GM18526 (cell line): ENCODE measurements around the gene ARR3.
A peak's percentile ranks its signal among the peaks of the same experiment; 100 is the strongest.

ENCODE experiments used
- POLR2A ChIP-seq: IDR thresholded peaks from 3 replicates; pipeline ENCODE4 v1.6.1; 2011; ENCODE audit not compliant: insufficient read length; ENCODE audit errors: extremely low read depth

ARR3 gene

DNA sequence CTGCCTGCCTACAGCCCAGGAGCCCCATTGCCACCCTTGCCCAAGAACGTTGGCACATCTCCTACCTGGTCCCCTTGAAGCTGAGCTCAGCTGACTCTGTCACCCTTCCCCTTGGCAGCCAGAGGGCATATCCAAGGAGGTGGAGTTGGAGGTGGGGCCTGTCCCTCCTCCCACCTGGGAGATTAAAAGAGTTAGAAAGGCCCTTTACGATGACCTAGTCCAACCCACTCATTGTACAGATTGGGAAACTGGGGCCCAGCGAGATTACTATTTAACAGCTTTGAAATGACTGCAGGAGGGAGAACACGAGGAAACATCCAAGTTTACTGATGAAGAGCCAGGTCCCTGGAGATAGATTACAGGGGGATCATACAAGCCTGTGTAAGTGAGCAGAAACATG, 8.0 kb upstream of the ARR3 start, which contains the start of gene P2RY4:
TSS of gene P2RY4 (minus strand) at position 101 of the 400 bp plus-strand sequence. CDS start 580 bp downstream, outside the sequence.
- no peak for TF ChIP-seq POLR2A

DNA sequence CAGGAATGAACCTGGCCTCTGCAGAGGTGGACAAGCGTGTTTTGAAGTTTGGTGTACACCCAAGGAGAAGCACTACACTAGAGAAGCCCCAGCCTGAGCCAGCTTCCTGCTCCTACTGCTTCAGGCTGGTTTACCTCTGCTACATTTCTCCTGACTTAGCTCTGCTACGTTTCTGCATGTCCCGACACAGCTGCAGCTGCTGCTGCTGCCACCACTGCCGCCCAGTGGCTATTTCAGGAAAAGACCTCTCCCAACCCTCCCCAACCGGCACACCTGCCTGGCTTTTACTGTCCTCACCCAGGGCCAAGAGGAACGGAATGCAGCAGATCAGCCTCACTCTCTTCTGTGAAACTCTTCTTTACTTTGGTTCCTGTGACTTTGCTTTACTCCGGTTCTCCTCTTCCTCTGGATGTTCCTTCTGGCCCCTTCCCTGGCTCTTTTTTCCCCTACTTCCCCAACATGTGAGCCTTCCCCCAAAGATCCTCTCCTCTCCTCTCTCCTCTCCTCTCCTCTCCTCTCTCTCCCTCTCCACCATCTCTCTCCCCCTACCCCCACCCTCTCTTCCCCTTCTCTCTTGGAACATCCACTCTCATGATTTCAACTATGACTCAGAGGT, 5.1 kb upstream of the ARR3 start:
- no peak for TF ChIP-seq POLR2A

DNA sequence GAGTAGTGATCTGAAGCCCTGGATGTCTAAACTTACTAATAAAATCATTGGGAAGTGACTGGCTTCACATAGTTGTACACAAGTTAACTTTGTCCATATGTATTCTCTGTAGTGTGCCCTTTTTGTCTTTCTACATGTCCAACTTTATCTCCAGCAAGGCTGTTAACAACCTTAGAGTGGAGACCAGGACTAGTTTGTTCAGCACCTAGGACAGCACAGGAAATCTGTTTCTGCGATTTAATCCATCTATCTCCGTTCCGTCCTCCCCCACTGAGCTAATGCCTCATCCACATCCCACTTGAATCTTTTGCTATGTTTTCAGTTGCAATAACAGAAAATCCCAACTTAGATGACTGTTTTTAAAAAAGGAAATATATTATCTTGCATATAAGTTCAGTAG, 3.4 kb upstream of the ARR3 start:
- TF ChIP-seq POLR2A, result no peak

DNA sequence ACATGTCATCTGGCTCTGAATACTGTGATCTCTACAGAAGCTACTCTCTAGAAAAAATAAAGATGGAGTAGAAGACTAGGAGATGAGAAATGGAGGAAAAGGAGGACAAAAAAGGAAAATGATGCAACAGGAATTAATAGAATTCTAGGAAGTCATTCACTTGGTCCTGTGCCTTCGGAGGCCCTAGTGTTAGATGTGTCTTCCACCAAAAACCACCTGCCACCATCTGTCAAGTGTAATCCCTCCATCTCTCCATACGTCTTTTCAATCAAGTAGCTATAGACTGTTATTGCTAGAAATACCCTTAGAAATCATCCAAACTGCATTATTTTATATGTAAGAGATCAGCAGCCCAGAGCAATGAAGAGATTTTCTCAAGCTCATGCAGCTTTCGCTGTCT, 10.9 kb downstream of the ARR3 start:
- TF ChIP-seq POLR2A, result no peak

DNA sequence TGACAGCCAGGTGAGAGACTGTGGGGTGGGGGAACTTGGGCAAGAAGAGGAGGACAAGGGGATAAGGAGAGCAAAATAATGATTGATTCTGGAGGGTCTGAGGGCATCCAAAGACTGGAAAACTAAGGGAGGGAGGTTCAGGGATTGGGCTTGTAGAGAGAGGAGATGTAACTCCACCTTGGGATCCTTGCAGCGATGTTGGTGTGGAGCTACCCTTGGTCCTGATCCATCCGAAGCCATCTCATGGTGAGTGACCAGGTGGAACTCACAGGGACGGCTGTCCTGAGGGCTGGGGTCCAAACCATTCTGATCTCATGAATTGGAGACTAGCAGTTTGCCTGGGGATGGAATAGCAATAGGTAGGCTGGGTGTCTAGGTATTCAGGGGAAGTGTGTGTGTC, 12.4 kb downstream of the ARR3 start:
- no peak for TF ChIP-seq POLR2A

DNA sequence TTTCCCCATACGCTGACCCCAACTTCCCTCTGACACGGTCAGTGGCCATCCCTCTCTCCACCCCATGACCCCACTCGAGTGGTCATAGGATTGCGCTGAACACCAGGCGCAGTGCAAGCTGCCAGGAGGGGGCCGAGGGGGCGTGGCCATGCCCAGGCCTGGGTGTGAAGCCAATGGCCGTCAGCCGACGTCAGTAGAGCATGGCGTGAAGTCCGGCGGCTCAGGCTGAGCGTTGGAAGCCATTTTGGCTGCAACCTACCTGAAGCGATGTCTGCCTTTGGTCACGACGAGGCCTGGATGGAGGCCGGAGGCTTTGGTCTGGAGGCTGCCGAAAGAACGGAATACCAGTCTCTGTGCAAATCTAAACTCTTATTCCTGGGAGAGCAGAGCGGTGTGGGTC, 13.8 kb downstream of the ARR3 start, which contains the start of gene RAB41:
TSS of gene RAB41 (plus strand) at position 222 of the 400 bp plus-strand sequence. CDS start at position 268, 46 bp downstream.
- no peak for TF ChIP-seq POLR2A

DNA sequence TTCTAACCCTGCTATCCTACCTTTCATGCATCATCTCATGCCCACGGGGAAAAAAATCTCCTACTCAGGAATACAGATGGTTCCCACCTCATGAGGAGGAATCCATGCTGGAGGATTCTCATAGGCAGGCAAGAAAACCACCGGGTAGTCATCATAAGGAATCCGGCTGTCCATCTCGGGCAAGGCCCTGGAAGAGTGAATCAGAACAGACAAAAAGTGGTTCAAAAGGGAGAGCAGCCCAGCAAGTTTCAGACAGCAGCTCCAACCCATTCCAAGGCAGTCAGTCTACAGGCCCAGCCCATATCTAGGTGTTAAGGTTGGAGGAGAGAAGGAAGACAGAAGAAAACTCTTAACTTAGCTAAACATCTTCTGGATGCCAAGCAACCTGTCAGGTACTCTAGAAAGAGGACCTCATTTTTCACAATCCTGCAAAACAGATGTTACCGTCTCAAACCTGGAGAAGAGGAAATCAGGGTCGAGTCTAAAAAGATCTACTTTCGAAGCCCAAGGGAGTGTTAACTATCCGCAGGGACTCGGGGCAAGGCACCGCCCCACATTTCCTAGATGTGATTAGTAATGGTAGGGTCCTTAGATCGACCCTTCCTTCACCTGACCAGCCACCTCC, 21.1 kb downstream of the ARR3 start:
- no peak for TF ChIP-seq POLR2A

DNA sequence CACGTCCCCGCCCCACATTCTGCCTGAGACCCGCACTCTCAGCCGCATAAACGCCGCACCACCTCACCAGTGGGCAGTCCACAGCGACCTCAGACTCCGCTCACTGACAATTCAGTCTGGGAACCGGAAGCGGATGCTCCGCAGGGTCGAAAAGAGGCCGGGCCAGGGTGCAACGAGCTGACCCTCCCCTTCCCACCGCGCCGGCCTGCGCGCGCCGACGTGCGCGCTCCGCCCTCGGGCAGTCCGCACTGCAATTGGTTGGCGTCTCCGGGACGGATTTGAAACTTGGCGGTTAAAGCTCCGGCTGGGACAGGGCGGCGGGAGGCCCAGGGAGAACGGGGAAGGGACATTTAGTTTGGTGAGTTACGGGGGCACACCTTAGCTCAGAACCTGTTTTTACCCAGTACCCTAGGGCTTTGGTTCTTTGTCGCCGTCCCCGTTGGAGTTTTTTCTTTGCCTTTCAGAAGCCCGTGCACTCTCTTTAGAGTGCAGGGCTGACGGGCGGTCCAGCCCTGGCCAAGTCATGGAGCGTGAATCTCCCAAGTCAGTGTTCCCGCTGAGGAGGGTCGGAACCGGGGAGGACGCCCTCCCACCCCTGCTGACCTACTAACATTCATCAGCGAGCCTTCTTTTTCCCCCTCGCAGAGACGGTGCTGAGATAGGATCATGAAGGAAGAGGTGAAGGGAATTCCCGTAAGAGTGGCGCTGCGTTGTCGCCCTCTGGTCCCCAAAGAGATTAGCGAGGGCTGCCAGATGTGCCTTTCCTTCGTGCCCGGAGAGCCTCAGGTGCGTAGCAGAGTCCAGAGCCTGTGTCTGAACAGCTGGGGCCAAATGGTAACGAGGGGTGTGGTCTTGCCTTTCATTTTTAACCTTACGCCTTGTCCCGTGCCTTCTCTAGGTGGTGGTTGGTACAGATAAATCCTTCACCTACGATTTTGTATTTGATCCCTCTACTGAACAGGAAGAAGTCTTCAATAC, 21.9 kb downstream of the ARR3 start, which contains the start of the genes KIF4A and PDZD11:
TSS of gene KIF4A (plus strand) at position 312 of the 978 bp plus-strand sequence. CDS start at position 667, 355 bp downstream.
TSS of gene PDZD11 (minus strand) at position 135 of the 978 bp plus-strand sequence. CDS start 586 bp downstream, outside the sequence.
- peak; percentile 89 for TF ChIP-seq POLR2A

DNA sequence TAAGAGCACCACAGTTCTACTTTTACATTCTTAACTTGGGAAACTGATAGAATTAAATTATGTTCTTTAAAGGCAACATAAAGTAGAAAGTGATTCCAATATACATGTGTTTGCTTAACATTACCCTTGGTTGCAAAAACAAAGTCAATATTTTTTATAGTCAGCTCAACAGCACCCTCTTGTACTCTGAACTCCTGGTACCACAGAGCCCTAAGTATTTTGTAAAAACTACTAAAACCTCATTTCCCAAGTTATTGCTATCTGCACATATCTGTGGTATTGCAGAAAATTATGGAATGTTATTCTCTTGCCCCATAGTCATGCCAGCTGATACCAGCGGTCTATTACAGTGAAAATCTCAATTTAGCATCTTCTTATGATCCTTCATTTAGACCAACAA, 24.7 kb downstream of the ARR3 start:
- no peak for TF ChIP-seq POLR2A

DNA sequence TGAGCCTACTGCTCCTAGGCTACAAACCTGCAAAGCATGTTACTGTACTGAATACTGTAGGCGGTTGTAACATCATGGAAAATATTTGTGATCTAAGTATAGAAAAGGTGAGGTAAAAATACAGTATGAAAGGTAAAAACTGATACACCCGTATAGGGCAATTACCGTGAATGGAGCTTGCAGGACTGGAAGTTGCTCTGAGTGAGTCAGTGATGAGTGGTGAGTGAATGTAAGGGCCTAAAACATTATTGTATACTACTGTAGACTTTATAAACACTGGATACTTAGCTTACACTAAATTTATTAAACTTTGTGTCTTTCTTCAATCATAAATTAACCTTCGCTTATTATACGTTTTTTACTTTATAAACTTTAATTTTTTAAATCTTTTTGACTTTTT, 25.5 kb downstream of the ARR3 start:
- TF ChIP-seq POLR2A, result no peak

DNA sequence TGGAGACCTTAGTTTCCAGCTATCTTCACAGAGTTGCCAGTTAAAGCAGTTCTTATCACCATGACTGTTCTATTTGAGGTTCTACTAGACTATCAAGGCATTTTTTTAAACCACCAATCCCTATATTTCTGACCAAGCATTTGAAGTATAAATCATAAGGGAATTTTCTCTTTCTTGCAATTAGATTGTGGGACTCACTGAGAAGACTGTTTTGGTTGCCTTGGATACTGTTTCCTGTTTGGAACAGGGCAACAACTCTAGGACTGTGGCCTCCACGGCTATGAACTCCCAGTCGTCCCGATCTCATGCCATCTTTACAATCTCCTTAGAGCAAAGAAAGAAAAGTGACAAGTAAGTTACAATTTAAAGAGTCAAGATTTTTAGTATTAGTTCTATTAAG, 33.6 kb downstream of the ARR3 start:
- no peak for TF ChIP-seq POLR2A

DNA sequence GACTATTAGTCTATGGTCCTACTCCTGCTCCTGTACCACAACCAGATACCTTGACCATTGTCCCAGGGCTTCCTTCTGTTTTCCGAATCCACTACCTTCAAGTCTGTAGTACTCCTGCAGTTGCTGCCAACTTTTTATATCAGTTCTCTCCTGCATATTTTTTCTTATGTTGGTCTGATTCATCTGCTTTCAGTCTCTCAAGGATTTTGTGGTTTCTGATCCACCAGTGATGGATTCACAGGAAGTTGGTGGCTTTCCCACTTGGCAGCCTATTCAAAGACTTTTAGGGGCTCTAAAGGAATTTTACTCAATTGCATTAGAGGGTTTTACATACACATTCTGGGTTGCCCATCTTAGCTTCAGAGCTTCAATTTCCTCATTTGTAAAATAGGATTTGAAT, 45.4 kb downstream of the ARR3 start:
- TF ChIP-seq POLR2A, result no peak

DNA sequence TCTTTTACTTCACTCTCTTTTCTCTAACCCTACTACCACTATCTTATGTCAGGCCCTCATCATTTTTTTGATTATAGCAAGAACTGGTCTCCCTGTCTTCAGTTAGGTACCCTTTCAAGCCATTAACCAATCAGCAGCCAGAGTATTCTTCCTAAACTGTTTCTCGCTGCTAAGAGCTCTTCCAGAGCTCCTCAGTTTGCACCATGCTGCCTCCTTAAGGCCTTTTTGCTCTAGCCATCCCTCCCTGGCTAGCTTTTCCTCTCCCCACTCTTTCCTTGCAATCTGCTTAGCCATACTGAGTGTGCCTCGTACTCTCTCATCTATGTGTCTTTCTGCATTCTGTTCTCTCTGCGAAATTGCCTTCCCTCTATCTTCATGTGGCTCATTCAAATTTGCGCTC, 54.6 kb downstream of the ARR3 start:
- no peak for TF ChIP-seq POLR2A

DNA sequence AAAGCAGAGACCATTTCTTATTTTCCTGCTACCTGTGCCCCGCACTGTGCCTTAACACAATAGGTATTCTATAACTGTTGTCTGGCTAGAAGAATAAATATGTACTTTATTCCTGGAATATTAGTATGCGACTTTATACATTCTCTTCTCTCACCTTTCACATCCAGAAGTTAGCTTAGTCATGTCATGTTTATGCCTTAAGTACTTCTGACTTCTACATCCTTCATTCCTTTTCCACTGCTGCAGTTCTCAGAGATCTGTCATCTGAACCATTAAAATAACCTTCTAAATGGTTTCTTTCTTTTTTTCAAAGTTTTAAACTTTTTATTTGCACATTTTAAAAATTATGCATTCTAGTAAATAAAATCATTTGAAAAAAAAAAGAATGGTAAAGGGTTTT, 56.2 kb downstream of the ARR3 start:
- no peak for TF ChIP-seq POLR2A

DNA sequence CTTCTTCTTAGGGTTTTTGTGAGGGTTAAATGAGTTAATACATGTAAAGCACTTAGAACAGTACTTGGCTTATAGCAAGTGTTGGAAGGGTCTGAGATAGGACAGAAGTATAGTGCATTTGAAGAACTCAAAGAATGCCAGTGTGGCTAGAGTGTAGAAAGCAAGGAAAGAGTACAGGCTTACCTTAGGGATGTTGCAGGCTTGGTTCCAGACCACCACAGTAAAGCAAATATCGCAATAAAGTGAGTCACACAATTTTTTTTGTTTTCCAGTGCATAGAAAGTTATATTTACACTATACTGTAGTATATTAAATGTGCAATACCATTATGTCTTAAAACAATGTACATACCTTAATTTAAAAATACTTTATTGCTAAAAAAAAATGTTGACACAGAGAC, 63.0 kb downstream of the ARR3 start:
- TF ChIP-seq POLR2A, result no peak
